ENCODE measurements around the gene KIR3DL1. TPM values are rescaled to one million over a fixed set of nuclear protein-coding genes. Genes with fewer than 3 reads are reported as not detected.
"Not testable (repeated sequence)": the region's sequence is repeated elsewhere in the genome, so short reads cannot be mapped to it uniquely, and the experiment has no call there.

Gene KIR3DL1
- polyA plus RNA-seq, 2 donors: not detected

- H3K4me1 ChIP-seq (ENCODE audit: control insufficient read depth in 2 of 2, insufficient read depth in 2 of 2, low read length in 1 of 2); H3K36me3 ChIP-seq (ENCODE audit: control insufficient read depth in 2 of 2, insufficient read depth in 2 of 2, low read length in 1 of 2); H3K9me3 ChIP-seq (ENCODE audit: control insufficient read depth in 2 of 2, insufficient read depth in 1 of 2, low read depth in 1 of 2, low read length in 1 of 2); H3K27me3 ChIP-seq (ENCODE audit: control insufficient read depth in 1 of 2, insufficient read depth in 2 of 2, low read length in 2 of 2); H3K4me3 ChIP-seq (ENCODE audit: low read depth in 1 of 2, low read length in 2 of 2); H3K27ac ChIP-seq (ENCODE audit: low read depth in 2 of 2, low read length in 1 of 2): not testable (repeated sequence)
- WGBS, 2 donors: 54 to 58% methylated on average over 2 of the region's 2 CpGs
These were observed 21.3 kb downstream of the KIR3DL1 start for GRCh38 chr19:54837522-54837921.

GRCh38 chr19:54843171-54843570, 26.9 kb downstream of the KIR3DL1 start:
- not testable (repeated sequence) for H3K9me3 ChIP-seq (ENCODE audit: control insufficient read depth in 2 of 2, insufficient read depth in 1 of 2, low read depth in 1 of 2, low read length in 1 of 2); H3K36me3 ChIP-seq (ENCODE audit: control insufficient read depth in 2 of 2, insufficient read depth in 2 of 2, low read length in 1 of 2); H3K4me3 ChIP-seq (ENCODE audit: low read depth in 1 of 2, low read length in 2 of 2); H3K27ac ChIP-seq (ENCODE audit: low read depth in 2 of 2, low read length in 1 of 2); H3K4me1 ChIP-seq (ENCODE audit: control insufficient read depth in 2 of 2, insufficient read depth in 2 of 2, low read length in 1 of 2); H3K27me3 ChIP-seq (ENCODE audit: control insufficient read depth in 1 of 2, insufficient read depth in 2 of 2, low read length in 2 of 2)
- 69 to 70% methylated on average over 8 of the region's 8 CpGs for WGBS, 2 donors

- H3K4me1 ChIP-seq (ENCODE audit: control insufficient read depth in 2 of 2, insufficient read depth in 2 of 2, low read length in 1 of 2); H3K9me3 ChIP-seq (ENCODE audit: control insufficient read depth in 2 of 2, insufficient read depth in 1 of 2, low read depth in 1 of 2, low read length in 1 of 2); H3K27me3 ChIP-seq (ENCODE audit: control insufficient read depth in 1 of 2, insufficient read depth in 2 of 2, low read length in 2 of 2); H3K27ac ChIP-seq (ENCODE audit: low read depth in 2 of 2, low read length in 1 of 2); H3K4me3 ChIP-seq (ENCODE audit: low read depth in 1 of 2, low read length in 2 of 2); H3K36me3 ChIP-seq (ENCODE audit: control insufficient read depth in 2 of 2, insufficient read depth in 2 of 2, low read length in 1 of 2): not testable (repeated sequence)
- 85 to 87% methylated on average over 14 to 16 of the region's 16 CpGs for WGBS, 2 donors
These were observed 33.9 kb downstream of the KIR3DL1 start, which contains the start of gene KIR3DL2 for GRCh38 chr19:54850061-54850640. Gene KIR3DL2, plus strand, starts transcription at chr19:54850443. Its CDS starts 33 bp downstream, at chr19:54850476.

- Histone ChIP-seq H3K36me3 (ENCODE audit: control insufficient read depth in 2 of 2, insufficient read depth in 2 of 2, low read length in 1 of 2) (no peaks in the 10 kb centered on the region), H3K9me3 (ENCODE audit: control insufficient read depth in 2 of 2, insufficient read depth in 1 of 2, low read depth in 1 of 2, low read length in 1 of 2) (peaks cover 0 to 2% of the 10 kb centered on the region in 2 donors), H3K27ac (ENCODE audit: low read depth in 2 of 2, low read length in 1 of 2) (no peak overlapping the region), H3K27me3 (ENCODE audit: control insufficient read depth in 1 of 2, insufficient read depth in 2 of 2, low read length in 2 of 2) (no peaks in the 10 kb centered on the region), H3K4me3 (ENCODE audit: low read depth in 1 of 2, low read length in 2 of 2) (no peak overlapping the region), H3K4me1 (ENCODE audit: control insufficient read depth in 2 of 2, insufficient read depth in 2 of 2, low read length in 1 of 2) (no peaks in the 10 kb centered on the region)
- WGBS, 2 donors: 43 to 58% methylated on average over 2 of the region's 2 CpGs
These were observed 34.7 kb downstream of the KIR3DL1 start for GRCh38 chr19:54850930-54851329.

- no peak overlapping the region for H3K27ac ChIP-seq (ENCODE audit: low read depth in 2 of 2, low read length in 1 of 2)
- no peak overlapping the region for H3K4me3 ChIP-seq (ENCODE audit: low read depth in 1 of 2, low read length in 2 of 2)
These were observed 35.1 kb downstream of the KIR3DL1 start for GRCh38 chr19:54851353-54851752.

GRCh38 chr19:54855241-54855640, 39.0 kb downstream of the KIR3DL1 start:
- not testable (repeated sequence) for H3K27ac ChIP-seq (ENCODE audit: low read depth in 2 of 2, low read length in 1 of 2); H3K4me1 ChIP-seq (ENCODE audit: control insufficient read depth in 2 of 2, insufficient read depth in 2 of 2, low read length in 1 of 2); H3K27me3 ChIP-seq (ENCODE audit: control insufficient read depth in 1 of 2, insufficient read depth in 2 of 2, low read length in 2 of 2); H3K9me3 ChIP-seq (ENCODE audit: control insufficient read depth in 2 of 2, insufficient read depth in 1 of 2, low read depth in 1 of 2, low read length in 1 of 2); H3K4me3 ChIP-seq (ENCODE audit: low read depth in 1 of 2, low read length in 2 of 2); H3K36me3 ChIP-seq (ENCODE audit: control insufficient read depth in 2 of 2, insufficient read depth in 2 of 2, low read length in 1 of 2)
- 61 to 67% methylated on average over 1 of the region's 1 CpG for WGBS, 2 donors

More at GRCh38 chr19:54851353-54851752, 35.1 kb downstream of the KIR3DL1 start:
- peaks cover 0 to 2% of the 10 kb centered on the region in 2 donors for H3K9me3 ChIP-seq (ENCODE audit: control insufficient read depth in 2 of 2, insufficient read depth in 1 of 2, low read depth in 1 of 2, low read length in 1 of 2)
- H3K4me1 ChIP-seq (ENCODE audit: control insufficient read depth in 2 of 2, insufficient read depth in 2 of 2, low read length in 1 of 2): no peaks in the 10 kb centered on the region
- H3K27me3 ChIP-seq (ENCODE audit: control insufficient read depth in 1 of 2, insufficient read depth in 2 of 2, low read length in 2 of 2): no peaks in the 10 kb centered on the region
- WGBS, 2 donors: 74 to 84% methylated on average over 7 of the region's 7 CpGs
- no peaks in the 10 kb centered on the region for H3K36me3 ChIP-seq (ENCODE audit: control insufficient read depth in 2 of 2, insufficient read depth in 2 of 2, low read length in 1 of 2)

GRCh38 chr19:54858476-54858875, 42.2 kb downstream of the KIR3DL1 start:
- not testable (repeated sequence) for H3K4me3 ChIP-seq (ENCODE audit: low read depth in 1 of 2, low read length in 2 of 2); H3K4me1 ChIP-seq (ENCODE audit: control insufficient read depth in 2 of 2, insufficient read depth in 2 of 2, low read length in 1 of 2); H3K9me3 ChIP-seq (ENCODE audit: control insufficient read depth in 2 of 2, insufficient read depth in 1 of 2, low read depth in 1 of 2, low read length in 1 of 2); H3K36me3 ChIP-seq (ENCODE audit: control insufficient read depth in 2 of 2, insufficient read depth in 2 of 2, low read length in 1 of 2); H3K27ac ChIP-seq (ENCODE audit: low read depth in 2 of 2, low read length in 1 of 2); H3K27me3 ChIP-seq (ENCODE audit: control insufficient read depth in 1 of 2, insufficient read depth in 2 of 2, low read length in 2 of 2)
- WGBS, 2 donors: 68 to 80% methylated on average over 3 of the region's 3 CpGs

GRCh38 chr19:54859421-54859820, 43.2 kb downstream of the KIR3DL1 start:
- WGBS, 2 donors: 66 to 73% methylated on average over 7 of the region's 7 CpGs
- not testable (repeated sequence) for H3K4me3 ChIP-seq (ENCODE audit: low read depth in 1 of 2, low read length in 2 of 2); H3K27ac ChIP-seq (ENCODE audit: low read depth in 2 of 2, low read length in 1 of 2); H3K9me3 ChIP-seq (ENCODE audit: control insufficient read depth in 2 of 2, insufficient read depth in 1 of 2, low read depth in 1 of 2, low read length in 1 of 2); H3K4me1 ChIP-seq (ENCODE audit: control insufficient read depth in 2 of 2, insufficient read depth in 2 of 2, low read length in 1 of 2); H3K36me3 ChIP-seq (ENCODE audit: control insufficient read depth in 2 of 2, insufficient read depth in 2 of 2, low read length in 1 of 2); H3K27me3 ChIP-seq (ENCODE audit: control insufficient read depth in 1 of 2, insufficient read depth in 2 of 2, low read length in 2 of 2)

GRCh38 chr19:54863459-54863858, 47.2 kb downstream of the KIR3DL1 start:
- not testable (repeated sequence) for H3K36me3 ChIP-seq (ENCODE audit: control insufficient read depth in 2 of 2, insufficient read depth in 2 of 2, low read length in 1 of 2); H3K4me1 ChIP-seq (ENCODE audit: control insufficient read depth in 2 of 2, insufficient read depth in 2 of 2, low read length in 1 of 2); H3K27me3 ChIP-seq (ENCODE audit: control insufficient read depth in 1 of 2, insufficient read depth in 2 of 2, low read length in 2 of 2); H3K9me3 ChIP-seq (ENCODE audit: control insufficient read depth in 2 of 2, insufficient read depth in 1 of 2, low read depth in 1 of 2, low read length in 1 of 2); H3K27ac ChIP-seq (ENCODE audit: low read depth in 2 of 2, low read length in 1 of 2); H3K4me3 ChIP-seq (ENCODE audit: low read depth in 1 of 2, low read length in 2 of 2)
- WGBS, 2 donors: 83% methylated on average over 1 of the region's 3 CpGs; no CpG with 5 or more reads in 1 of the 2 donors

GRCh38 chr19:54871696-54872095, 55.4 kb downstream of the KIR3DL1 start:
- 45 to 47% methylated on average over 3 of the region's 3 CpGs for WGBS, 2 donors
- no peak overlapping the region for H3K27ac ChIP-seq (ENCODE audit: low read depth in 2 of 2, low read length in 1 of 2)

More at GRCh38 chr19:54871696-54872095, 55.4 kb downstream of the KIR3DL1 start:
- H3K36me3 ChIP-seq (ENCODE audit: control insufficient read depth in 2 of 2, insufficient read depth in 2 of 2, low read length in 1 of 2): no peaks in the 10 kb centered on the region
- H3K4me3 ChIP-seq (ENCODE audit: low read depth in 1 of 2, low read length in 2 of 2): no peak overlapping the region
- H3K4me1 ChIP-seq (ENCODE audit: control insufficient read depth in 2 of 2, insufficient read depth in 2 of 2, low read length in 1 of 2): no peaks in the 10 kb centered on the region
- H3K9me3 ChIP-seq (ENCODE audit: control insufficient read depth in 2 of 2, insufficient read depth in 1 of 2, low read depth in 1 of 2, low read length in 1 of 2): peaks cover 0 to 1% of the 10 kb centered on the region in 2 donors
- no peaks in the 10 kb centered on the region for H3K27me3 ChIP-seq (ENCODE audit: control insufficient read depth in 1 of 2, insufficient read depth in 2 of 2, low read length in 2 of 2)
